ENCODE measurements around the gene SKOR1. TPM values are rescaled to one million over a fixed set of nuclear protein-coding genes. Genes with fewer than 3 reads are reported as not detected.

The SKOR1 gene
- 0.05 to 0.08 TPM (median 0.06 TPM) in 4 of 5 replicates, not detected in the other for total RNA-seq (2022; extraction: Qiagen RNA extraction)

GRCh38 chr15:67824976-67825880 is at the start of gene SKOR1:
Gene SKOR1 (plus strand): TSS chr15:67825509. CDS start chr15:67825603, 94 bp downstream.

GRCh38 chr15:67839929-67840748 is 14.8 kb downstream of the SKOR1 start, which contains the start of gene RNU6-1:
Gene RNU6-1 (minus strand): TSS chr15:67840045.

Other genes starting within 250 kb of the SKOR1 start
- not detected in 5 replicates for gene RNU6-1, start 14.5 kb downstream of the SKOR1 start, total RNA-seq (2022; extraction: Qiagen RNA extraction)
- 20.2 to 30.3 TPM (median 27.2 TPM) in 5 replicates for gene PIAS1, start 228.8 kb downstream of the SKOR1 start, total RNA-seq (2022; extraction: Qiagen RNA extraction)